Dedifferentiated amniotic fluid mesenchymal stem cell (primary cell): Measurements from ENCODE around the gene NPFFR1.

Source experiments
- DNase-seq: peaks from one replicate; pipeline ENCODE4 v3.0.0-alpha.2; 2016; ENCODE audit errors: extremely low spot score

The NPFFR1 gene

GRCh38 chr10:70315276-70315675, 31.5 kb upstream of the NPFFR1 start:
- no peak for DNase-seq

- no peak for DNase-seq
Observed at GRCh38 chr10:70312972-70313371, 29.2 kb upstream of the NPFFR1 start.

- DNase-seq, result no peak
Observed at GRCh38 chr10:70312249-70312648, 28.4 kb upstream of the NPFFR1 start.

GRCh38 chr10:70311698-70312097, 27.9 kb upstream of the NPFFR1 start:
- DNase-seq, result no peak

GRCh38 chr10:70309661-70310060, 25.9 kb upstream of the NPFFR1 start:
- DNase-seq, result no peak

- DNase-seq, result no peak
Observed at GRCh38 chr10:70308121-70309060, 24.6 kb upstream of the NPFFR1 start.

- DNase-seq, result no peak
Observed at GRCh38 chr10:70306886-70307520, 23.2 kb upstream of the NPFFR1 start.

- DNase-seq, result no peak
Observed at GRCh38 chr10:70306181-70306705, 22.4 kb upstream of the NPFFR1 start.

- DNase-seq, result no peak
Observed at GRCh38 chr10:70303730-70304129, 19.9 kb upstream of the NPFFR1 start.

- DNase-seq, result no peak
Observed at GRCh38 chr10:70302292-70302691, 18.5 kb upstream of the NPFFR1 start.

- DNase-seq, result no peak
Observed at GRCh38 chr10:70300908-70301597, 17.2 kb upstream of the NPFFR1 start.

- no peak for DNase-seq
Observed at GRCh38 chr10:70300461-70300860, 16.7 kb upstream of the NPFFR1 start.

GRCh38 chr10:70299876-70300275, 16.1 kb upstream of the NPFFR1 start:
- no peak for DNase-seq

GRCh38 chr10:70298393-70298792, 14.6 kb upstream of the NPFFR1 start:
- DNase-seq, result no peak

- no peak for DNase-seq
Observed at GRCh38 chr10:70297224-70297623, 13.4 kb upstream of the NPFFR1 start.

- peak; percentile 85 for DNase-seq
Observed at GRCh38 chr10:70296406-70296899, 12.6 kb upstream of the NPFFR1 start.

- DNase-seq, result no peak
Observed at GRCh38 chr10:70295926-70296325, 12.1 kb upstream of the NPFFR1 start.

- no peak for DNase-seq
Observed at GRCh38 chr10:70295321-70295720, 11.5 kb upstream of the NPFFR1 start.

GRCh38 chr10:70293169-70293843, 9.5 kb upstream of the NPFFR1 start:
- no peak for DNase-seq

GRCh38 chr10:70292004-70292403, 8.2 kb upstream of the NPFFR1 start:
- DNase-seq, result no peak

- DNase-seq, result no peak
Observed at GRCh38 chr10:70289739-70290138, 5.9 kb upstream of the NPFFR1 start.

GRCh38 chr10:70286616-70287015, 2.8 kb upstream of the NPFFR1 start:
- DNase-seq, result no peak
